ENCODE measurements around the gene ZFP90. TPM values are rescaled to one million over a fixed set of nuclear protein-coding genes. Genes with fewer than 3 reads are reported as not detected.

Gene ZFP90
- total RNA-seq, 2 experiments from 2014 or later = 31.4 to 31.6 TPM

Other genes with a start within 250 kb of the ZFP90 start
- gene SLC7A6OS, start 228.3 kb upstream of the ZFP90 start, total RNA-seq = 10 to 100 TPM; 17.4 to 21.7 TPM
- 10 to 100 TPM; 62.7 to 70.7 TPM for gene PRMT7, start 228.3 kb upstream of the ZFP90 start, total RNA-seq
- gene SMPD3, start 90.8 kb upstream of the ZFP90 start, total RNA-seq = under 1 TPM; 0.07 to 0.37 TPM
- 1 to 10 TPM; 7.3 to 9.1 TPM for gene CDH3, start 106.0 kb downstream of the ZFP90 start, total RNA-seq
- gene CDH1, start 198.0 kb downstream of the ZFP90 start, total RNA-seq = 1 to 10 TPM; 4.5 to 9.1 TPM